Activated naive CD4-positive, alpha-beta T cell (primary cell): Measurements from ENCODE around the gene ALG2.
"Not testable (repeated sequence)": the region's sequence is repeated elsewhere in the genome, so short reads cannot be mapped to it uniquely, and the experiment has no call there.

Experiments used
- DNase-seq, 4 experiments: peaks; one replicate each; lab custom pipeline; 2025; lab: John Stamatoyannopoulos, UW

Gene ALG2

DNA sequence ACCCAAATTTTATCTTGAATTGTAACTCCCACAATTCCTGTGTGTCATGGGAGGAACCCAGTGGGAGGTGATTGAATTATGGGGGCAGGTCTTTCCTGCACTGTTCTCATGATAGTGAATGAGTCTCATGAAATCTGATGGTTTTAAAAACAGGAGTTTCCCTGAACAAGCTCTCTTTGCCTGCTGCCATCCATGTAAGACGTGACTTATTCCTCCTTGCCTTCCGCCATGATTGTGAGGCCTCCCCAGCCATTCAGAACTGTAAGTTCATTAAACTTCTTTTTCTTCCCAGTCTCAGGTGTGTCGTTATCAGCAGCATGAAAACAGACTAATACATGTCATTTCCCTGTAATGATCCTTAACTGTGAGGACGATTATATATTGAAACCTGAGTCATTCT lies 16.1 kb upstream of the ALG2 start:
- not testable (repeated sequence) for DNase-seq

DNA sequence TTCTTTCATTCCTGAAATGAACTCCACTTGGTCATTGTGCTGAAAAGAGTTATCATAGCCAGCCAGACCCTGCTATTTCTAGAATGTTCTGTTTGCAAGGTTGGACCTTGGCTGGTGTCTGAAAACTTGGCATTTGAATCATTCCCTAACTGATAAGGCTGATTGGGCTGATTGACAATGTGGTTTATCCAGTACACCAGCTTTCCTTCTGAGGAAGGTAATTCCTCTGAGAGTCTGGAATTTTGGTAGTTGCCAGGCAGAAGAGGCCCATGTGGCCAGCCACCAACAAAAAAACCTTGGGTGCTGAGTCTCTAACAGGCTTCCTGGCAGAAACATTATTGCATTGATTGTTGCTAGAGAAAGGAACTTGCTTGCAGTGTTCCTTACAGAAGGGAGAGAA lies 15.6 kb upstream of the ALG2 start:
- no peak for DNase-seq

DNA sequence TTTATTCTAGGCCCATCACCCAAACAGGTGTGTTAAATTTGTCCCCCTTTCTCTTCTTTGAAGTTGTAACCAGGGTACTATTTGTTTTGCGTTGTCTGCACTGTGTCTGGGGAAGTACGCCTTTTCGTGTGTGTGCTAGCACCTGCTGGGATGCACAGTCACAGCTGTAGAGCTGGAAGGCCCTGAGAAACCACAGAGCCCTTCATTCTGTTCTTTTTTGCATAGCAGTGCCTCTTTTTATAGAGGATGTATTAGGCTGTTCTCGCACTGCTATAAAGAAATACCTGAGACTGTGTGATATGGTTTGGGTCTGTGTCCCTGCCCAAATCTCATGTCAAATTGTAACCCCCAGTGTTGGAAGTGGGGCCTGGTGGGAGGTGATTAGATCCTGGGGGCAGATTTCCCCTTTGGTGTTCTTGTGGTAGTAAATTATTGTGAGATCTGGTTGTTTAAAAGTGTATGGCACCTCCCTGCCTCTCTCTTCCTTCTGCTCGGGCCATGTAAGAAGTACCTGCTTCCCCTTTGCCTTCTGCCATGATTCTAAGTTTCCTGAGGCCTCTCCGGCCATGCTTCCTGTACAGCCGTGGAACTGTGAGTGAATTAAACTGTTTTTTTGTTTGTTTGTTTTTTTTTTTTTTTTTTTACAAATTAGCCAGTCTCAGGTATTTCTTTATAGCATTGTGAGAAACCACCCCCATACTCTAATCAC lies 14.3 kb upstream of the ALG2 start:
- DNase-seq: no peak

DNA sequence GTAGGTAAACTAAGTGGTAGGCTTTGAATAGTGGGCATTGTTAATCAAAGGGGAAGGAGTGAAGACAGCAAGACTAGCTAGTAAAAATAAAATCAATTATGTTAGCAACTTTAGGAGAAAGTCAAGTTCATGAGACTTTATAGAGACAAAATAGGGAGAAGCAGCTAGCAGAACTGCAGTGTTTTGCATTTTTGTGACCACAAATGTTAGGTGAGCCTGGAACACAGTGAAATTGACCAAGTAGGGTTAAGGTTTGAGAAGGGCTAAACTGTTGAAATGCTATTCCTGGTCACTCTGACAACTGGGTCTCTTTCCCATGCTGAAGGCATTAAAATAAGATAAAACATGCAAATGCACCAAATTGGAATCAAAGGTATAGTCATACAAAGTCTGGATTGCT lies 13.3 kb upstream of the ALG2 start:
- DNase-seq: no peak

DNA sequence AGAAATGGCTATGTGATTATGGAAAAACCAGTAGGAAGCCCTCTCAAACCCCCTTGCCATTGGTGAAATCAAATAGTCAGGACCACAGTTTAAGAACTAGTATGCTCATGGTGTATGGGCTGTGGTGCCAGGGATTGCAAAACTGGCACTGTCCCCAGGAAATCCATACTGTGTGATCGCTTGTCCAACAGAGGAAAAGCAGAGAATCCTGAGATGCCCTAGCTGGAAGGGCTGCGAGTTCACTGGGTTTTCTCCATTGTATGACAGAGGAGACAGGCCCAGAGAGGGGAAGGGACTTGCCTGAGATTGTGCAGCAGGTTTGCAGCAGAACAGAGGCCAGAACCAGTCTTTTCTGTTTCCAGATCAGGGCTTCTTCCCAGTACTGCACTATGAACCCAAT lies 12.9 kb upstream of the ALG2 start:
- DNase-seq: no peak

DNA sequence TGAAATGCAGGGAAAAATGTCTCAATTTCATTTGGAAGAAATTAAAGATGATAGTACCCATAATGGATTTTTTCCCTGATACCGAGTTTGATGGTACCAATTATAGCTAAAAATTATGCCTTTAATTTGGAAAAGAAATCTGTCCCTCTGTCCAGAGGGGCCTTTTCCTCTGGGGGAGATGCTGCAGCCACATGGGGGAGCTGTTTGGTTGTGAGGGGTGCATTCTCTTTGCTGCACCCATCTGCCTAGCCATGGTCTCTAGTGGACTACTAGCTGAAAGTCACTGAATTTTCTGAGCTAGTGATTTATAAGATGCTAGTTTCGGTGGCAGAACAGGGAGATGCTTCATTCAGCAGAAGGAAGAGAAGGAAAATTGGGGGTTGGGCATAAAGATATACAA lies 10.0 kb upstream of the ALG2 start:
- DNase-seq: no peak

DNA sequence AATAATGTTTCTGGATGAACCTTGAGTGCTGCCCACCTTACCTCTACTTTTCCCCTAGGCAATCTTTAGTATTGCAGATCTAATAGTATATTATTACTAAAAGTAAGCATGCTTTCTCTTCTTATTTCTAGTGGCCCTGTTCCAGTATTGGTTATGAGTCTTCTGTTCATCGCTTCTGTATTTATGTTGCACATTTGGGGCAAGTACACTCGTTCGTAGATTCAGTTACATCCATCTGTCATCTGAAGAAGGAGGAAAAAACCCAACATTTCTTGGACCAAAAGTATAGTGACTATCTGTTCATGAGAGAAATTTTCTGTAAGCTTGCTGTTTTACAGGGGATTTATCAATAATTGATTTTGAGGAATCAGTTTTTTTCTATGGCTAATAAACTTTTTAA lies 8.5 kb upstream of the ALG2 start:
- DNase-seq: no peak

DNA sequence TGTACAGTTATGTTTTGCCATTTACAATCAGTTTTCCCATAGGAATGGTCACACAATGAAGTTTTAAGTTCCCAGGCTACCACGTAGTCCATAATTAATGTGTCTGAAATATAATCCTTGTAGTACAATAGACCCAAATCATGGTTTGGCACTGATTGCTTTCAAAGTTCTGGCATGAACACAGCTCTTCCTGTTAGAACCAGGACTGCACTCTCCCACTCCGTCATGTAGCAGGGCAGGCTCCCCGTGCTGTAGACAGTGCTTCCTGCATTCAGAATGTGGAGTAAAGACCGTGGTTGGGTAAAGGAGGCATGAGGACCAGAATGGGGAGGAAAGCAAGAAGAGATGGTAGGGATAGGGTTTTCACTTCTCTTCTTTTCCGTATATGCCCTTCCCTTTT lies 4.3 kb upstream of the ALG2 start:
- no peak for DNase-seq

DNA sequence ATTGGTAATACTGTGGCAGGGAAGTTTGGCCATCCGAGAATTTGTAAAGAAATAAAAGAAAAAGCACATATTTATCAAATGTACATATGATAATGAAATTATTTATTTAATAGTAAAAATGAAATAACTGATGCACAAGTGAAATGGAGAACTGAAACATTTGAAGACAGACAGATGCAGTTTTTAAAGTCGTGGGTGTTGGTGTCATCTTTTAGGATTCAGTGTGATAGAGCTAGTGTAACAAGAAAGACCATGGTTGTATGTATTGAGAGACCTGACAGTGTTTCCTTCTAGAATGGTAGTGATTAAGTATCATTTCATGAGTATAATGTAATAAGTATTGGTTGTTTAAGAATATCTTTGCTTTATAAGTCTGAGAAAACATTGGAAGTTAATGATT lies 2.7 kb upstream of the ALG2 start:
- no peak for DNase-seq

DNA sequence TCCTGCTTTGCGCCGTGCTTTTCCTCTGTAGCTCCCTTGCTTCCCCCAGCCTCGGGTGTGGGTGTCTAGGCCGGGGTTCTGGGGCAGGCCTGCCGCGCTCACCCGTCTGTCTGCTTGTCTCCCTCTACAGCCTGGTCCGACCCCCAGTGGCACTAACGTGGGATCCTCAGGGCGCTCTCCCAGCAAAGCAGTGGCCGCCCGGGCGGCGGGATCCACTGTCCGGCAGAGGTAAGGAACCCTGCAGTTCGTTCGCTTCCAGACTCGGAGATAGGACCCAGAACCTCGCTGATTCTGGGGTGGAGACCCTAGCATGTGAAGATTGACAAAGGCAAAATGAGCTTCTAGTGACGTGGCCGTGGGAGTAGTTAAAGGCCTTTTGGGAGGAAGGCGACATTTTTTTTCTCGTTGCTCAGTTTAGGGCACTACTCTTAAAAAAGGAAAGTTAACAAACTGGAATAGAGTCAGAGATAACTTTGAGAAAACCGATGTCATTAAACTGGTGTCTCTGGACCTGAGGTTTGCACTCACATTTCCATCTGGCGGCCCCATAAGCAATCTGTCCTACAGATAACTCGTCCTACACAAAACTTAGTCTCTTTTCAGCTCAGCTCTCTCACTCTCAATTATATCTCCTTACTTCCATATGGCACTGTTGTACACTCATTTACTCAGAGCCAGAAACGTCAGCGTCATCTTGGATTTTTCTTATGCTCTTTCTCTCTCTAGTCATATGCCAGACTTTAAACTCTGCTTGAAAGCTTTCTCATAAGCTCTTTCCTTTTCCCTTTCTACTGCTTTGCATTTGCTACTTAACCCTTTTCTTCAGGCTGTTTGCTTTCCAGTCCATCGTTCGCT lies 901 bp upstream of the ALG2 start:
- no peak for DNase-seq

DNA sequence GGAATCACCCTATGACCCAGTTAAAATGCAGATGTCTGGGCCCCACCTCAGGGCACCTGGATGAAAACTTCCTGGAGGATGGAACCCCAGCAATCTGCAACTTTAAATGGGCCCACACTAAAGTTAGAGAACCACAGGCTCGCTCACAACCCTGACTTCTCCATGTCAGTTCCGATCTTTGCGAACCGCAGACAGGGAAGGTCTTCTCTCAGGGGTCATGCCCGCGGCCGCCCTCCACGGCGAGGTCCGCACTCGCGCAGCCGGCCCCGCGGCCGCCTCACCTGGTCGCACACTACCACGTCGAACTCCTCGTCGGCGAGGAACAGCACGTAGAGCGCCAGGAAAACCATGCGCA lies 499 bp downstream of the ALG2 start:
- no peak for DNase-seq

DNA sequence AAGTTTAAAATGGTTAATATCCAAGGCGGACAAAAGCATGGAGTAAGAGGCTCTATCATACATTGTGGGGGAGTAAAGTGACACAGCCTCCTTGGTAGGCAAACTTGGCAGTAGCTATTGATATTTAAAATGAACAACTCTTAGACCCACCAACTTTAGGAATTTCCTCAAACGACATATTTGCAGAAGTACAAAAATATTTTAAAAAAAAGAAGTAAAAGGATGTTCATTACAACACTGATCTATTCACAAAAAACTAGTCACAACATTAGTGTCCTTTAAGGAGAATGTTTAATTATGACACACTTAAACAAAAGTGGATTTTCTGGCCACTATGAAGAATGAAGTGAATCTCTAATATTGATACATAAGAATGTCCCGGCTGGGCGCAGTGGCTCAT lies 1.7 kb downstream of the ALG2 start:
- no peak for DNase-seq

DNA sequence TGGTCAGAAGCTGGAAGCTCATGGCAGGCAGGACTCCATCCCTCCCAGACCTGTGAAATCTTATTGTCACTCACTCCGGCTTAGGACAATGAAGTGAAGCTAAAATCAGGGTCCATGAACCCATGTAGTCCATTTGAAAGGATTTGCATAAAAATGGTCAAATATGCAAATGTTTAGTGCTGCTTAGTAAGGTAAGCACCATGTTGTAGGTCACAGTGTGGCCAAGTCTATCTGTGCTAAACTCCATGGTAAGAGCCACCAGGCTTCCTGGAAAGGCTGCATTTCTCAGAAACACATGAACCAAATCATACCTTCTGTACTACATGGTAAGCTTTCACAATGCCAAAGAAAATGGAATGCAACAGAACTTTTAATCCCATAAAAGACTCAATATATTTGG lies 5.7 kb downstream of the ALG2 start:
- DNase-seq: no peak

DNA sequence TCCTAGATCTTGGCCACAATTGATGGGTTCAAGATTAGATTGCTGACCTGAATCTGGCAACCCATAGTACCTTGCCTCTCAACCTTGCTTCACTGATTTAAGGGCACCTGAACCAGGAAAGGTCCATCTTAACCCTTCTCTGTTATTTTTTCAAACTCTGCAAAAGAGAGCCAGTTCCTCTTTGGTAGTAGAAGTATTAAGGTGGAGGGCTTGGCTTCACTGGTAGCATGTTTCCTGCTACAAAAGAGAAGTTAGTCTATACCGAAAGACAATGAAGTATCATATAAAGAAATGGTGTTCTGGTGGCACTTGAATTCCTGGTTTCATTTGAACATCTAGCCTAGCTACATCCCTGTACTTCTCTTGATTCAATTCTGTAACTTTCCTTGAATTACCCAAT lies 8.5 kb downstream of the ALG2 start:
- DNase-seq: no peak

DNA sequence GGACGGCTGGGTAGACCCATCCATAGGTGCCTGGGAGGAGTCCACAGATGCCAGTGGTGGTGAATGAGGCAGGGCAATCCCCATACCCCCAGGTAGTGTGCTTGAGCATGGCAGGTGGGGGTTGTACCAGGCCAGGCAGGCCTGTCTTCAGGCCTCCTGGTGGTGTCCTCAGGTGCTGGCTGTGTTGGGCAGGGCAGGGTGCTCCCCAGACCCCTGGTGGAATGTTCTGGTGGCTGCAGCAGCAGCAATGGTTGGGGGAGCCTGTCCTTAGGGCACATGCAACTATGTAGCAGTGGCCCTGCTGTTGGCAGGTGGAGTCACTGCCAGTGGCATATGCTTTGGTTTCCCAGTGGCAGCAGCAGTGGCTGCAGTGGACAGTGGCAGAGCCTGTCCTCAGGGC lies 10.0 kb downstream of the ALG2 start:
- no peak for DNase-seq

DNA sequence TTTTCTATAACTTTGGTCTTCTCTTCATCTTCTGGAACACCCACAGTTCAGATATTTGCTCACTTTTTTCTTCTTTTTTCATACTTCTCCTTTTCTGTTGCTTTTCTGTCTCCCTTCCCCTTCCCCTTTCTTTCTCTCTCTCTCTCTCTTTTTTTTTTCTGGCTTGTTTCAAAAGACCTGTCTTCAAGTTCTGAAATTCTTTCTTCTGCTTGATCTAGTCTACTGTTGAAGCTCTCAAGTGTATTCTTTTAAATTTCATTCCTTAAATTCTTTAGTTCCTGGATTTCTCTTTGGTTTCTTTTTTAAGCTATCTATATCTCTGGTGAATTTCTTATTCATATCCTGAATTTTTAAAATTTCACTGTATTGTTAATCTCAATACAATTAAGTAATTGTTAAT lies 11.2 kb downstream of the ALG2 start:
- no peak for DNase-seq

DNA sequence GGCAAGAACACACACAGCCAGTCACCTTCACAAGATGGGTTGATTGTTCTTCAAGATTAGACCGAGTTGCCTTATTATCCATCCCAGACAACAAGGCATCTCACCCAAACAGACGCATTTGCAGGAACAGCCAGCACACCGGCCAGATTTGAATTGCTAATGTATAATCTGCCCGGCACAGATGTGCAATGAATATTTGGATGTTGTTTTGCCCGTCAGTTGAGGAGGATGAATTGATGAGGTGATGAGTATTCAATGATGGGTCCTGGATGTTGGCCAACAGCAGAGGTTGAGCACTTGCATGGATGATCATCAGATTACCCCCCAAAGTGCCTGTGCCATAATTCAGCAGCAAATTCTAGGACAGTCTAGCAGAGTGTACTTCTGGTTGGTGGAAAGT lies 20.1 kb downstream of the ALG2 start:
- no peak for DNase-seq

DNA sequence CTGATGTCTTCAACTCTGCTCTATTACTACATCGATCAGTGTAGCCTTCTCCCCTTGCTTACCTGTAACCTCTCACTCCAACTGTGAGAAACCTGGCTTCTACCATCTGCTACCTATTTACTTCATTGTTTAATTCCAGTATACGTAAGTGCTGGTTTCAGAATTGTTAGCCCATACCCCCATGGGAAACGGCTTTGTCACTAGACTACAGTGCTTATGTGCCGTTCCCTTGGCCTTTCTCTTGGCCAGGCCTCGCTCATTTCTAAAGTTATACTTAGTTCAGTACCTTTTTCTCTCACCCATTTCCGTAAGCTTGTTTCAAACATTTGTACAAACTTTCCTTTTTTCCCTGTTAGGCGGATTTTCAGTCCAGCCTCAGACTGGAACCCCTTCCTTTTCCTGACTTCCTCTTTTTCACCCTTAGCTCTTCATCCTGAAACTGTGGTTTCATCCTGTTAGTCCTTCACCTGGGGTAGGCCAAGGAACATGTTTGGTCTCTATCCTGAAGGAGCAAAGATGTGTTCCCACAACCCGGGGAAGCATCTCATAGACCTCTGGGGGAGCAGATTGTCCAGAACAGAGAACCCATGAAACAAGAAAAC lies 21.7 kb downstream of the ALG2 start:
- no peak for DNase-seq

DNA sequence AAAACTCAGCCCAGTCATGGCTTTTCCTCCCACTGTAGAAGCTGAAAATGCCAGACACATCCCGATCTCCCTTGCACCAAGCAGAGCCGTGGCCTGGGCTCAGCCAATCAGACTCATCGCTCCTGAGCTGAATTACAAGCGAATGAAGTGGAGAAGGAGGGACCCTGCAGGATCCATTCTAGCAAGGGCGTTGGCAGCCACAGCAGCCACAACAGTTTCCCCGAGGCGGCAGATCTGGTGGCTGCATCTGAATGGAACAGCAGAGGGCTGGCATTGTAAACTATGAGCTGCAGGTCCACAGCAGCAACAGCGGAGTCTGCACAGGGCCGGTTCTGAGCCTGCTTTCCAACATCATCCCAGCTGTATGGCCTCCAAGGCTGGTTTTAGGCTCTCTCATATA lies 23.8 kb downstream of the ALG2 start:
- no peak for DNase-seq

DNA sequence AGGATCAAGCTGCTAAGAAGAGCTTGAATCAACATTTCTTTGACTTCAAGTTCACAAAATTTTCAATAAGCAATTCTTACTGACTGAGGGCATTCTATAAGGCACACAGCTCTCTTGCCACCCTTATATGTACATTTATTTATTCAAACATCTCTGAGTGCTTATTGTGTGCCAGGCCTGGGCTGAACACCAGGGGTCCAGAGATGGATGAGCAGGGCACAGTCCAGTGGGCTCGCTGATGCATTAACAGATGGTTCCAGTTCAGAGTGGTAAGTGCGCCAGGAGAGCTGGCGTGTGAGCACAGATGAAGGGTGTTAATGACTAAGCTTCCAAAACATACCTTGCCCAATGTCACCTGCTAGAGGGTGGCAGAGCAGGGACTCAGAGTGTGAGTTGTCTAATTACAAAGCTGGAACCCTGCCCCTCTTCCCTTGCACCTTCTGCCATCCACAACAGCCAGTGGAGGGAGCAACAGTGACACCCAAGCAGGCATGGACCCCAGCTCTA lies 24.6 kb downstream of the ALG2 start:
- DNase-seq: no peak

DNA sequence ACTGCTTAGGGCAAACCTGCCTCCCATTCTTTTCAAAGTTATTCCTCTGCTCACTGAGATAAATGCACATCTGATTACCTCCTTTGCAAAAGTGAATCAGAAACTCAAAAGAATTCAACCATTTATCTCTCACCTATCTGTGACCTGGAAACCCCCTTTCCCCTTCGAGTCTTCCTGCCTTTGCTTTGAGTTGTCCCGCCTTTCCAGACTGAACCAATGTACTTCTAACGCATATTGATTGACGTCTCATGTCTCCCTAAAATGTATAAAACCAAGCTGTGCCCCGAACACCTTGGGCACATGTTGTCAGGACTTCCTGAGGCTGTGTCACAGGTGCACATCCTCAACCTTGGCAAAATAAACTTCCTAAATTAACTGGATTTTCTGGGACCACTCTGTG lies 25.3 kb downstream of the ALG2 start:
- not testable (repeated sequence) for DNase-seq

DNA sequence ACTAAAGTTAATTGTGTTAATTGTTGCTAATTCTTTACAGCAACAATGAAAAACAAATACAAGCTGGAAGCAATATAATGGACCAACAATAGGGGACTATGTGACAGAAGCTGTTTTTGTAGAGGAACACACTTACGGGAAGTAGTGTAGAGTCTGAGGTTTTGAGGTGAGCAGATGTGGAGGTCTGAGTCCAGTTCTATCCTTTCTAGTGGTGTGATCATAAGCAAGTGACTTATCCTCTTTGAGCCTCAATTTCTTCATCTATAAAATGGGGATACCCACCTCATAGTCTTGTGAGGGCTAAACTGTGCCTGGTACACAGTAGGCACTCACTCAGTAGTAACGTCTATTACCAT lies 28.3 kb downstream of the ALG2 start:
- DNase-seq: no peak

DNA sequence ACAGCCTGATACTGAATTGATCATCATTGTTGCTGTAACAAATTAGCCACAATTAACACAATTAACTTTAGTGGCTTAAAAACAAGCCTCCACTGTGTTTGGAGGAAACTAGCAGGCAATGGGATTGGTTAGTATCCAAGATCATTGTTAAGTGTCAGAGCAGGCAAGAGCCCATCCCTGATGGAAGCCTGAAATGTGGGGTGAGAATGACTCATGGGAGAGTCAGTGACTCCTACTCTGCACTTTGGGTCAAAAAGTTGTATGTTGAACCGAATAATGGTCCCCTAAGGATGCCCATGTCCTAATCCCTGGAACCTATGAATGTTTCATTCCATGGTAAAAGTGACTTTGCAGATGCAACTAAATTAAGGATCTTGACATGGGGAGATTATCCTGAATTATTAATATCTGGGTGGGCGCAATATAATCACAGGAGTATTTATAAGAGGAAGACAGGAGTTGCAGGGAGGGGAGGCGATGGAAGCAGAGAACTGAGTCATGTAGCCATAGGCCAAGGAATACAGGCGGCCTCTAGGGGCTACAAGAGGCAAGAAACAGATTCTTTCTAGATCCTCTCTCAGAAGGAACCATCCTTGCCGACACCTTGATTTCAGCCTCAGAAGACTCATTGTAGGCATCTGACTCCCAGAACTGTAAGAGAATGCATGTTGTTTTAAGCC lies 28.8 kb downstream of the ALG2 start:
- no peak for DNase-seq
